ENCODE measurements around the gene RGR.

The RGR gene

DNA sequence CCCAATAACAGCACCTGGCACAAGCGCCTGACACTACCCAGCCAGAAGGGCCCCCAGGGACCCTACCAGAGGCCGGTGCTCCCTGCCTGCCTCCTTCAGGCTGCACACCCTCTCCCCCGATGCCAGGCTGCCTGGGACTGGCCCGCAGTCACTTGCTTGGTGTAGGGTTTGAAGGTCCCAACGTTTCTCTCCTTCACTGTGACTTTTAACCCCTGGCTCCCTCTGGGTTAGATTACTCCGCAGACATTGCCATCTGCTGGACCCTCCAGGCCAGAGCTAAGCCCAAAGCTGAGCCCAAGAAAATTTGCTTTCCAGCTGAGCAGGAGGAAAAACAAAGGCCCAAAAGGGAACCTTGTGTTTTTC lies 43.6 kb upstream of the RGR start:
- DNase-seq (ENCODE audit: extremely low spot score): no peak
- CTCF ChIA-PET: no interaction called here
- POLR2A ChIA-PET: no interaction called here
- TF ChIP-seq ZNF384 (IDR thresholded peaks at IDR 0.05) (no peak), L3MBTL2 (conservative IDR thresholded peaks at IDR 0.05) (no peak), SUZ12 (IDR thresholded peaks at IDR 0.05) (no peak), ARNT (IDR thresholded peaks at IDR 0.05) (no peak), FOXA1 (IDR thresholded peaks at IDR 0.05) (no peak), LEF1 (IDR thresholded peaks at IDR 0.05; ENCODE audit: borderline replicate concordance) (no peak), NFRKB (IDR thresholded peaks at IDR 0.05) (no peak), FOXM1 (IDR thresholded peaks at IDR 0.05; ENCODE audit: borderline replicate concordance) (no peak), FOXK2 (IDR thresholded peaks at IDR 0.05) (no peak), HDGF (IDR thresholded peaks at IDR 0.05; ENCODE audit: borderline replicate concordance) (no peak), CTBP1 (IDR thresholded peaks at IDR 0.05; ENCODE audit: borderline replicate concordance) (no peak), TARDBP (IDR thresholded peaks at IDR 0.05) (no peak), SP1 (IDR thresholded peaks at IDR 0.05) (no peak)
- TF ChIP-seq, protein P1, sequence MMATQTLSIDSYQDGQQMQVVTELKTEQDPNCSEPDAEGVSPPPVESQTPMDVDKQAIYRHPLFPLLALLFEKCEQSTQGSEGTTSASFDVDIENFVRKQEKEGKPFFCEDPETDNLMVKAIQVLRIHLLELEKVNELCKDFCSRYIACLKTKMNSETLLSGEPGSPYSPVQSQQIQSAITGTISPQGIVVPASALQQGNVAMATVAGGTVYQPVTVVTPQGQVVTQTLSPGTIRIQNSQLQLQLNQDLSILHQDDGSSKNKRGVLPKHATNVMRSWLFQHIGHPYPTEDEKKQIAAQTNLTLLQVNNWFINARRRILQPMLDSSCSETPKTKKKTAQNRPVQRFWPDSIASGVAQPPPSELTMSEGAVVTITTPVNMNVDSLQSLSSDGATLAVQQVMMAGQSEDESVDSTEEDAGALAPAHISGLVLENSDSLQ (IDR thresholded peaks at IDR 0.05): no peak

DNA sequence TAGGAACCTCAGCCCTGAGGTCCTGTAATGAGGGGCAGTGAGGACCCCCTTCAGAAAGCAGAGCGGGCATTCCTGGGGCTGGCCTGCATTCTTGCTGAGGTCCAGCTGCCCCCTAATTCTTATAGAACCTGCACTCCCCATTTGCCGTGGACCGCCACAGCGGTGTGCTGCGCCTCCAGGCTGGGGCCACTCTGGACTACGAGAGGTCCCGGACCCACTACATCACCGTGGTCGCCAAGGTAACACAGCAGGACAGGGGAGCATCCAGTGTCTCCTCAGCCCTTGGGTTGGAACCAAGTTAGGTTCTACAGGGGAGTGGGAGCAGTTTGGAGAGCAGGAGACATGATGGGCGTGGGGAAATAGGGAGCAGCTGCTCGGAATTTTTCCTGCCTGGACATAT lies 43.2 kb upstream of the RGR start:
- ChIA-PET CTCF (no interaction called here), POLR2A (no interaction called here)
- DNase-seq (ENCODE audit: extremely low spot score): no peak
- TF ChIP-seq HDGF (IDR thresholded peaks at IDR 0.05; ENCODE audit: borderline replicate concordance) (no peak), FOXA1 (IDR thresholded peaks at IDR 0.05) (no peak), NFRKB (IDR thresholded peaks at IDR 0.05) (no peak)
- TF ChIP-seq, protein P1 (IDR thresholded peaks at IDR 0.05): no peak

DNA sequence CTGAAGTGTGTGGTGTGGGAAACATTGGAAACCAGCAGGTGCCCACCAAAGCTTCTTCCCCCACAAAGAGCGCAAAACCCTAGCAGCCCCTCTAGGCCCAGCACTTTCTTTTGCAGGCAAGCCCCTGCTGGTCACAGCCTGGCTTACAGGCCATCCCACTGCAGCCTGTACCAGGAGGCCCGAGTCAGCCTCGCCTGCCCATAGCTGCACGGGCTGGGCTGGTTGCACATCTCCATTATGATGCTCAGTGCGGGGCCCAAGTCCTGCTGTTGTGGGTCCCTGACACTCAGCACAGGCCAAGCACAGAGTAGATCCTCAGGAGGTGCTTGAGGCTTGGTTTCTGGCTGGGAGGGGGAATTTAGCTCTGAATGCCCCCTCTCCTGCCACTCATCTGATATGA lies 42.5 kb upstream of the RGR start:
- CTCF ChIA-PET: no interaction called here
- TF ChIP-seq, protein P1 (IDR thresholded peaks at IDR 0.05): no peak
- TF ChIP-seq ZNF384 (IDR thresholded peaks at IDR 0.05) (no peak), LEF1 (IDR thresholded peaks at IDR 0.05; ENCODE audit: borderline replicate concordance) (no peak), FOXM1 (IDR thresholded peaks at IDR 0.05; ENCODE audit: borderline replicate concordance) (no peak), CTBP1 (IDR thresholded peaks at IDR 0.05; ENCODE audit: borderline replicate concordance) (no peak), ELF4 (IDR thresholded peaks at IDR 0.05) (no peak), FOXA1 (IDR thresholded peaks at IDR 0.05) (no peak), TARDBP (IDR thresholded peaks at IDR 0.05) (no peak)
- no peak for DNase-seq (ENCODE audit: extremely low spot score)
- POLR2A ChIA-PET: no interaction called here

DNA sequence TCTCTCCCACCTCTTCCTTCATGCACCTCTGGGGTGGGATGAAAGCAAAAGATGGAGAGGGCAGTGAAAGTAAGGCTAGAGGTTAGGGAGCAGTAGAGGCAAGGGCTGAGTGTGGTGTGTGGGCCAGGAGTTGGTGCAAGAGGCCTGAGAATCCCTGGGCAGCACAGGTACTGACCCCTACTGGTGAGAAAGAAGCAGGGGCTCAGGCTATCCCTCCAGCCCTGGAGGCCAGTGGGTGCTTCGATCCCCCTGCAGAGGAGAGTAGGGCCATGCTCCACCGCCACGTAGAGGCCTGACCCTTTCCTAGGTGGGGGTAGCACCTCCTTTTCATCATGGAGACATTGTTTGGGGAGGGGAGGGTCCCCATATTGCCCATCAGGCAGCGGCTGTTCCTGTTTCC lies 40.7 kb upstream of the RGR start:
- peak; percentile 59 for DNase-seq (ENCODE audit: extremely low spot score)
- POLR2A ChIA-PET: no interaction called here
- TF ChIP-seq NFRKB (IDR thresholded peaks at IDR 0.05) (no peak), CTBP1 (IDR thresholded peaks at IDR 0.05; ENCODE audit: borderline replicate concordance) (no peak), FOXK2 (IDR thresholded peaks at IDR 0.05) (no peak), SP1 (IDR thresholded peaks at IDR 0.05) (no peak), ELF4 (IDR thresholded peaks at IDR 0.05) (no peak), BHLHE40 (IDR thresholded peaks at IDR 0.05; ENCODE audit: borderline replicate concordance) (no peak), HDGF (IDR thresholded peaks at IDR 0.05; ENCODE audit: borderline replicate concordance) (no peak), SUZ12 (IDR thresholded peaks at IDR 0.05) (no peak), LEF1 (IDR thresholded peaks at IDR 0.05; ENCODE audit: borderline replicate concordance) (no peak), ZNF384 (IDR thresholded peaks at IDR 0.05) (no peak)
- CTCF ChIA-PET: no interaction called here

DNA sequence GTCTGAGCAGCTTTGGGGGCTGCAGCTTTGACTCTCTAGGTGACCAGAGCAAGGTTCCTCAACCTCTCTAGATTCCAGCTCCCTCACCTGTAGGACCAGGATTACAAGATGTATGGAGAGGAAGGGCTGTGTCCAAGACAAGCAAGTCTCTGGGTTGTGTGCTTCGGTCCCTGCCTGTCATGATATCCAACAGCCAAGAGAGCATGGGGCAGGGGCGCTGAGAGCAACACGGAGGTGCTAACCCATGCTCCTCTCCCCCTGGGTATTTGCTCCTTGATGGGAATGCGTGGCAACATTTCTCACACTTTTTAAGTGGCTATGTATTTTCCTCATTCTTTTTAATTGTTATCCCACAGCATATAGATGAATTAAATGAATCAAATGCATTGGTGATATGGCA lies 40.2 kb upstream of the RGR start:
- CTCF ChIA-PET: interaction anchor here (1.0 to 1.4 kb wide), 3 partner anchors 56 to 79 kb away, joined by 3 to 7 read pairs (median 4); no protein-coding TSS in a partner anchor
- POLR2A ChIA-PET: no interaction called here

More for the DNA sequence above, 40.2 kb upstream of the RGR start:
- DNase-seq (ENCODE audit: extremely low spot score): no peak
- TF ChIP-seq HDGF (IDR thresholded peaks at IDR 0.05; ENCODE audit: borderline replicate concordance) (no peak), TARDBP (IDR thresholded peaks at IDR 0.05) (no peak), L3MBTL2 (conservative IDR thresholded peaks at IDR 0.05) (no peak), FOXA1 (IDR thresholded peaks at IDR 0.05) (no peak), ZNF384 (IDR thresholded peaks at IDR 0.05) (no peak), NFRKB (IDR thresholded peaks at IDR 0.05) (no peak), FOXK2 (IDR thresholded peaks at IDR 0.05) (no peak), LEF1 (IDR thresholded peaks at IDR 0.05; ENCODE audit: borderline replicate concordance) (no peak), SUZ12 (IDR thresholded peaks at IDR 0.05) (no peak), BHLHE40 (IDR thresholded peaks at IDR 0.05; ENCODE audit: borderline replicate concordance) (no peak), CTBP1 (IDR thresholded peaks at IDR 0.05; ENCODE audit: borderline replicate concordance) (no peak), ELF4 (IDR thresholded peaks at IDR 0.05) (no peak), SP1 (IDR thresholded peaks at IDR 0.05) (no peak), ARNT (IDR thresholded peaks at IDR 0.05) (no peak), FOXM1 (IDR thresholded peaks at IDR 0.05; ENCODE audit: borderline replicate concordance) (no peak)
- TF ChIP-seq, protein P1 (IDR thresholded peaks at IDR 0.05): no peak

Data from HEK293T (cell line).